HG03565 (cell line): ENCODE results near the gene ZC3H18.
"Not testable (repeated sequence)": the region's sequence is repeated elsewhere in the genome, so short reads cannot be mapped to it uniquely, and the experiment has no call there.

Source experiments
- ATAC-seq: cut with Tn5 transposase; IDR thresholded peaks from one replicate; pipeline ENCODE4 v1.9.1; 2021; ENCODE audit warnings: mild to moderate bottlenecking, moderate library complexity; ENCODE audit not compliant: unreplicated experiment

Gene ZC3H18

DNA sequence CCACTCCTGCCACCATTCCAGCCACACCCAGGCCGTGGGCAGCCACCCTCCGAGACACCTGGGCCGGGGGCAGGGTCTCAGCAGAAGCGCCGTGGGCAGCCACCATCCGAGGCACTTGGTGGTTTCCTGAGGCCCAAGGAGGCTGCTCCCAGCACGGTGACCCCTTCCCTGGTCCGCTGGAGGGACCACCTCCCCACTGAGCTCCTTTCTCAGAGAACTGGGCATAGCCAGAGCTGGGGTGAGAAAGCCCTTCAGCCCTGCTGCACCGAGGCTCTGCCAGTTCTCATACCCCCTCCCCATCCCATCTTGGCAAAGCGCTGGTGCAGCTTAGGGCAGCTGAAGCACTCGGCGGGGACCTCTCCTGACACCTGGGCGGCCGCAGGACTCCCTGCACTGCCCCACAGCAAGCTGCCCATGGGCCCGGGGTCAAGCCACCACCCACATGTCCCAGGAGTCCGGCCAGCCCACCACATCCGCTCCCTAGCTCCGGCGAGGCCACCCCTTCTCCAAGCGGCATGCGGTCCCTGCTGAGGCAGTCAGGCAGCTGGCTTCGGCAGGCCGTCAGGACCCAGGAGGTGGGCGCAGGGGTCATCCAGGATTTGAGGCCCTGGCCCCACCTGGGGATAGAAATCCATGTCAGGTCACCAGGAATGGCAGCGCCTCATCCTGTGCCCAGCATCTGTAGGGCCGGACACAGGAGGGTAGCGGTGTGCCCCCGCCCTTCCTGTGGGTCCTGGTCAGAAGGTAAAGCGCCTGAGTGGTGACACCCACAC, 82.0 kb downstream of the ZC3H18 start:
- ATAC-seq = no peak

DNA sequence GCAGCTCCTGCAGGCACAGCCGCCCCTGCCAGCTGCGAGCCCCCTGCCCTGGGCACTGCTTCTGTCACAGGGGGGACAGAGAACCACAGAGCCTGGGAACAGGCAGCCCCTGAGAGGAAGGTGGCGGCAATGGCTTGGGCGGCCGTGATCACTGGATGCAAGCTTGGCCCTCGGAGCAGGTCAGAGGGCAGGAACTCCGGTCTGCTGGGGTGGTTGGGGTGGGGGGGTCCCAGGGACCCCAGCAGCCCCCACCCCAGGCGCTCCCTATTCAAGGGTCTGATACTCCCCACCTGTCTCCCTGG, 82.5 kb downstream of the ZC3H18 start:
- ATAC-seq = no peak

DNA sequence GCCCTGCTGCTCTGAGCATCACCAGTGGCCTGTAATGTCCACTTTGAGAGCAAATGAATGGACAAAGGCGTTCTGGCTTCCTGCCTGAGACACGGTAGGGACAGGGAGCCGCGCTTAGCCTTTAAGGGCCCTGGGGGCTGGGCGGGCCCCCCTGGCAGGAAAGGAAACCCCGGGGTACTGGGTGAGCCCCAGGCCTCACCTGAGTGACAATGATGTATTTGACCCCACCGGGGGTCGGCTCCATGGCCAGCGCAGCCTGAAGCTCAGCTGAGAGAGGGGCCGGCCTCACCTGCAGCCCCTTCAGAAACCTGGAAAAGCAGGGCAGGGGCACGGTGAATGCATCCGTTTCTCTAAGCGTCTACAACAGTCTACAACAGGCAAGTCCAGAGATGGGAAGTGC, 82.9 kb downstream of the ZC3H18 start:
- no peak for ATAC-seq

DNA sequence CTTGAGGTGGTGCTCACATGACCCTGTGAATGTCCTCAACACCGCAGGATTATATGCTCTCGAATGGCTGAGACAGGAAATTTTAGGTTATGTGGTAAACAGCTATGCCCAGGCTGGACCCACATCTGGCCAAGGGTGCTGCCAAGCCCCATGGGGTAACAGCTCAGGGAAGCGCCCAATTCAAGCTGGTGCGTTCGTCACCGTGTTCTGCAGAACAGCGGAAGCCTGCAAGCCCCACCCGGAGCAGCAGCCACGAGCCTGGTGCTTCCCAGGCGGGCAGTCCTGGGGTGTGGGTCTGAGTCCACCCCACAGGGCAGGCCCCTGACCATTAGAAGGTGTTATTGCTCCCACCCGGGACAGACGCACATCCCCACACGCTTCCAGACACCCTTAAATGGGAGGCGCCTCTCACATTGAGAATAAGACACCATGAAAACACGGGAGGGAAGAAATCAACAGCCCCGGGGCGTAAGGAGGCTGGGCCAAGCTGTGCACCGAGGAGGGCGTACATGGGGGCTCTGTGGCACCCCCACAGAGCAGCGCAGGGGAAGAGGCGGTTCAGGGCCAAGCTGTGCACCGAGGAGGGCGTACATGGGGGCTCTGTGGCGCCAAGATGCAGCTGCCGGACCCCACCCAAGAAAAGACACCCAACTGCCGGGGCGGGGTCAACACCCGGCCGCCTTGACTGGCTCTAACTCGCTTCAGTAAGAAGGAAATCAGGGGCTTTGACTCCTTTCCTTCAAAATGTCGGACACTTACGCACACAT, 83.6 kb downstream of the ZC3H18 start:
- no peak for ATAC-seq

DNA sequence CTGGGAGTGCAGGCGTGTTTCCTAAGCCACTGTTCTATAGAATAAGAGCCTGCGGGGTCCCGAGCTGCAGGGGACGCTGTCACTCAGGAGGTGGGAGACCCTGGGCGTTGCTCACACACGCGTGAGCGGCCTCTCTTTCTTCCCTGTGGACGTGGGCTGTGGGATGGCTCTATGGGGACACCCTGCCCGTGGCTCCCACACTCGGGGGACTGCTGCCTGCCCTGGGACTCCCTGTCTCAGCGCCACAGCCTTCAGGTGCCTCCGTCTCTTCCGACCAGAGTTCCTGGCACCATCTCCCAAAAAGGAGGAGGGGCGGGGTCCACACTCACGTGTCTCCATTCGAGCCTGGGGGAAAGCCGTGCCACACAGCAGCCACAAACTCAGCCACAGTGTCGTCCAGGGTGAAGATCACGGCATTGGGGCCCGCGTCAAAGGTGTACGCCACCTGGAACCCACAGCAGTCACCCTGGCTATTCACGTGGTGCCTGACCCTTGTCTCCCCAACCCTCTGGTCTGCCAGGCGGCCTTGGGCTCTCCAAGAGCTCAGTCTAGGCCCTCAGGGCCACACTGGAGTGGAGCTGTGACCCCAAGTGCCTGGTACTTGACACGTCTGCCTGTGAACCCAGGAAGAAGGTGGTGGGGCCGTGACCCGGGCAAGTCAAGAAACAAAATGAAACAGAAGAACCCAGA, 84.3 kb downstream of the ZC3H18 start:
- no peak for ATAC-seq

DNA sequence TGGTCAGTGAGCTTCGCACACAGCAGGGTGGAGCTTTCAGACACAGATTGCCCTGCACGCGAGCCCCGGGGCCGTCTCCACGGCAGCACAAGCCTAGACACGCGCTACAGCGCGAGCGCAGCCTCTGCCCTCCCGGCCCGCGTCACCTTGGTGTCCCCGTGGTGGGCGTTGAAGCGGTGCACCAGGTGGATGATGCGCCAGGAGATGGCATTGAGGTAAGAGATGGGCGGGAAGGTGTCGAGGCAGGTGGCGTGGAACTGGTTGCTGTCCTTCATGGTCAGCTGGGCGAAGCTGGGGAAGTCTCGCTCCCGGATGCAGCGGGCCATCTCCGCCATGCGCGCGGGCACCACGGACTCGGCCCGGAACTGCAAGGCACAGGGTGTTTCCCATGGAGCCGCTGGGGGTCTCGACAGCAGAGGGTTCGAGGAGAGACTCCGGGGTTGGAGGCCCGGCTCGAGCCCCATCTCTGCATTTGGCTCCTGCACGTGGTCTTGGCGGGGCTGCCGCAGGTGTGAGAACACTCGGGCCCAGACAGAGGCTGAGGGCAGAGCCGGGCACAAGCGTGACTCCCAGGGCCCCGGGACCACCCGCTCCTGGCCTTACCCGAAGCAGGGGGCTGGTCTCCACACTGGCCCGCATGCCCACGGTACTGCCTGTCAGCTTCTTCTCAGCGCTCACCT, 85.0 kb downstream of the ZC3H18 start:
- ATAC-seq = no peak

DNA sequence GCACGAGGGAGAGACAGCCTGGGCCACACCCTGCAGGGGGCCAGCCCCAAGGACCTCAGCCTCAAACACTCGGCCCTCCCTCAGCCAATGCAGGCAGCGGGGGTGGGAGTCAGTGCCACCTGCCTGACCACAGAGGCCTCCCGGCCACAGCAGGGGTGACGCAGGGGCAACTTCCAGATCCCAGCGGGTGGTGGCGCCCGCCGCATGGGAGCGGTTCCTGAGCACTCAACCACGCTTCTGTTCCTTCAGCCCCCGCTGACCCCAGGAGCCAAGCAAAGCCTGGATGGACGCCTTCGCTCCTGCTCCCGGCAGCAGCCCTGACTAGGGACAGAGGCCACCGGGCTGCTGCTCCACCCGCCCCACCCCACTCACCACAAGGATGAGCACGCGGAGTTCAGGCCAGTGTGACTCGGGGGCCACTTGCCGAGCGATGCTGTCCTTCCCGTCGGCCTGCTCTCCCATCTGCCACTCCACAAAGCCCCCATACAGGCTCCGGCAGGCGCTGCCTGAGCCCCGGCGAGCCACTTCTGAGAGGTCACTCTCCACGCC, 85.6 kb downstream of the ZC3H18 start:
- ATAC-seq = no peak

DNA sequence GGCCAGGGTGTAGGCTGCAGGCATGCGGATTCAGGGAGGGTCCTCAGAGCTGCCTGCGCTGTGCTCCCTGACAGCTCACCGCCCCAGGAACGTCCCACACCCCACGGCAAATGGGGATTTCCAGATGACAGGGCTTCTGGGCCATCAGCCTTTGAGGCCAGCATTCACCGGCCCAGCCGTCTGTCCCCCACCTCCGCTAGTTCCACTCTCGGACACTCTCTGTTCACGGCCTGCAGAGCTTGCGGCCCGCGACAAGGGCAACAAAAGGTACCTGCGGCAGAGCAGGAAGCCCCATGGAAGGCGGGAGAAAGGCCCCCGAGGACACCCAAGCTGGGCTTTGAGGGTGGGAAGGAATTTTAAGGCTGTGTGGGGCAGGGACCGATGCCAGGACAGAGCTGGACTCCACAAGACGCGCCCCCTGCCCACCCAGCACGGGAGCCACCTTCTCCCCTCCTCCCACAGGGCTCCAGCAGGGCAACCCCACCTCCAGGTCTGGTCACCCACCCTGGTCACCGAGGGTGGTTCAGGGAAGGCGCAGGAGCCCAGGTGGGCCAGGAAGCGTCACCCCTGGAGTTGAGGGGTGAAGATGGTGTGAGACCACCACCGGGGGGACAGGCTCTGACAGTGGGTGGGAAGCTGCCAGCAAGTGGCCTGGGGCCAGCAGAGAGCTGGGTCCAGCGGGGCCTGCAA, 86.2 kb downstream of the ZC3H18 start:
- no peak for ATAC-seq

DNA sequence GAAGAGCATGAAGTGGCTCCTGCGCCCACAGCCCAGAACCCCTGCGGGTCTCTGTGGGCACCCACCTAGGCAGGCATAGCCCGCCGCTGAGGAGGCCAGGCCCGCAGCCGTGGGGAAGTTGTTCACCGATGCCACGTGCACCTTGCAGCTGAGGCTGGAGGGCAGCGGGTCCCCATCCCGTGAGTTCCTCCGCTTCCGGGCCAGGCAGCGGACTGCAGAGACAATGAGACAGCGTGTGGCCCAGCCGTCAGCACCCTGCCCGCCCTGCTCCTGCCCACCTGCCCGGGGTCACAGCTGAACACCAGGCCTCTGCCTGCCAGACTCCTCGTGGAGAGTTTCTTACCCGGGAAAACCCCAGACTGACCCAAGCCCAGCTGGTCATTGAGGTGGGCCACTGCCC, 87.2 kb downstream of the ZC3H18 start:
- ATAC-seq = no peak

DNA sequence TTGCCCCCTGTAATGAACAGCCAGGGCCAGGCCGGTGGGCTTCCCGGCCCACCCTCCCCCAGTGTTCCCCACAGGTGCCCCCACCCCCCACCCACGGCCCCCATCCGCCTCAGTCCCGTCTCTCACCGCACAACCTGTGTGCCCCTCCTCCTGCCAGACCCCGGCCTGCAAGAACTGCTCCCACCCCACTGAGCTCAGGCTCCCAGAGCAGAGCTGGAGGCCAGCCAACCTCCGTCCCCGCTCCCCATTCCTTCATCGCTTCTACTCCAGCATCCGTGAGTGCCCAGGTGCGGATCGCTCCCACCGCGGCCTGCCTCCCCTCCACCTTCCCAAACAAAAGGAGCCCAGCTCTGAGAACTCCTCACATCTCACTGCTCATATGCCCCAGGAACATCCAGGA, 88.5 kb downstream of the ZC3H18 start:
- ATAC-seq = no peak

DNA sequence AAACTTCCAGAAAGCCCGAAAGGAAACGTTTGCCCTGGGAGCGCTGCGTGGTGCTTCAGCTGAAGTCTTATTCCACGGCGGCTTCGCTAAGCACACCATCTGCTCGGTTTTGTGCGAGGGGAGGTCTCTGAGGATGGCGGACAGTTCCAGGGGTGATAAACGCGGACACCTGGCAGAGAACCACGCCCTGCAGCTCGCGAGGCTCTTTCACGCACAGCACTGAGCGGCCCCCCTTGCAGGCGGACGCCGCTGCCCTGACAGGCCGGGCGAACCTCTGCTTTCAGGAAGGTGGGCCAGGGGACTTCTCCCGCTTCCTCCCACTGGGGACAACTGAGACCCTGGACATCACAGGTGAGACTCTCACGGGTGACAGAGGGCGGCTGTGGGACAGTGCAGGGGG, 89.0 kb downstream of the ZC3H18 start:
- ATAC-seq = no peak

DNA sequence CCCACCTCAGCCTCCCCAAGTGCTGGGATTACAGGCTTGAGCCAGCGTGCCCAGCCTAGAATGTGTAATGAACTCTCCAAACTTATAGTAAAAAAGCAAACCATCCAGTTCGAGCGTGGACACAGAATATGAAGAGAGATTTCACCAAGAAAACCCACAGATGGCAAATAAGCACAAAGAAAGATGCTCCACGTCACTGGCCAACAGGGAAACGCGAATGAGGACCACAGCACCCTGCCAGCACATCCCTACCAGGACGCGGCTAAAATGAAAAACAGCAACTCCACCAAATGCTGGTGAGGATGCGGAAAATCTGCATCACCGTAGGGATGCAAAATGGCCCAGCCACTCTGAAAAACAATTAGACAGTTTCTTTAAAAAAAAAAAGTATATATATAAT, 91.3 kb downstream of the ZC3H18 start:
- ATAC-seq = no peak

DNA sequence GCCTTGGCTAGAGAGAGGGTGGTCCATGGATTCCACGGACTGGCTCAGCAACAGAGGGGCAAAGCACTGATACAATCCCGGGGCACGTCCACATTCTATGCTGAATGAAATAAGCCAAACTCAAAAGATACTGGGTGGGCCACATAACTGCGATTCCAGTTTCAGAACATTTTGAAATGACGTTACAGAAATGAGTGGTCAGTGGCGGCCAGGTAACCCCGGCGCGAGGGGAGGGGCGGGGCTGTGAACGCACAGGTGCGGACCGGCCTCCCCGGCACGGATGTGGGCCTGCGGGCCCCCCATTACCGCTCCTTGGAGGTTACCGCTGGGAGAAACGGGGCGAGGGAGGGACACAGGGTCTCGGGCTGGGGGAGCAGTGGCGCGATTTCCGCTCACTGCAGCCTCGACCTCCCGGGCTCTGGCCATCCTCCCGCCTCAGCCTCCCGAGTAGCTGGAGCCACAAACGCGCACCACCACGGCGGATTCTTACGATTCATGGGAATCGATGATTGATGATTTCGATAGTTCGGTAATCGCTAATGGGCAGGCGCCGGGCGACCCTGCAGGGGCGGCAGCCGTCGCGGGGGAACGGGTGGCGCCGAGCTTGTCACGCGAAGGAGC, 92.1 kb downstream of the ZC3H18 start:
- no peak for ATAC-seq

DNA sequence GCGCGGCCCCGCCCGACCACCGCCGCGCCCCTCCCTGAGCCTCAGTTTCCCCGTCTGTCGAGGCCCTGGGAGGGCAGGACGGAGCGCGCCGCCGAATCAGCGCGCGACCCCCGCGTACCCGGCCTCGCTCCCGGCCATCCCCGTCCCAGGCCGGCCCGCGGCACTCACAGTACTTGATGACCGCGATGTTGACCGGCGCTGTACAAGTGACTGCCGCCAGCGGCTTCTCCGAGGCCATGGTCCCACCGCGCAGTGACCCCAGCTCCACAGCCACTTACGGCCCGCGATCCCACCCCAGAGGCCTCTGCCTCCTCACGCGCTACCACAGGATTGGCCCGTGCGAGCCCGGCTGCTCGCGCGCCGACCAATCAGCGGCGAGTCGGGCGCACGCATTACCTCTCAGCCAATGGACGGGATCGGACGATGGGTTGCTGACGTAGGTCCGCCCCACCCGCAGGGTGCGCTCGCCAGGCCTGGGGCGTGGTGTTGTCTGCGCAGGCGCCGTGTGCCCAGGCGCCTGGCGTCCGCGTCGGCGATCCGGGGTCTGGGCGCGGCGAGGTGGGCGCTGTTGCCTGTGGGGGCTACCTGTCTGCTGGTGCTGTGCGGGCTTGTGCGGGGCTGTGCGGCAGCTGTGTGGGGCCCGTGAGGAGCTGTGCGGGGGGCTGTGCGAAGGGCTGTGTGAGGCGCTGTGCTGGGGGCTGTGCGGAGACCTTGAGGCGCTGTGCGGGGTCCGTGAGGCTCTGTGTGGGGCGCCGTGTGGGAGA, 92.8 kb downstream of the ZC3H18 start, which contains the start of gene MVD:
Gene MVD, minus strand, starts transcription at position 249 of the 764 bp plus-strand sequence. Its CDS starts 11 bp downstream, at position 238.
- ATAC-seq = peak; percentile 91

DNA sequence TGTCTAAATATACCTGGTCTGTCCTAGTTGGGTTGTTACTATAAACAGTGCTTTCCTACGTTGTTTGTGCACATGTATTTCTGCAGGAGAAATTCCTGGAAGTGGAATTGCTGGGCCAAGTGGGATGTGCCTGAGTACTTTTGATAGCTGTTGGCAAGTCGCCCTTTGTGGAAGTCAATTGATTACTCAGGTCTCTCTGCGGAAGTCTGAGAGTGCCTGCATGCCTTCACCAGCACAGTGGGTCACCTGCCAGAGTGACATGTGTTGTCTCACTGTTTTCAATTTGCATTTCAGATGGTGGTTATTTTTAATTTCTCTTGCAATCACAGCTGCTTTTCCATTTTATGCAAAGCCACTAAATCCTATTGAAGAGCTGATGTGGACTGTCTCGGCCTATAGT, 94.9 kb downstream of the ZC3H18 start:
- ATAC-seq = no peak

DNA sequence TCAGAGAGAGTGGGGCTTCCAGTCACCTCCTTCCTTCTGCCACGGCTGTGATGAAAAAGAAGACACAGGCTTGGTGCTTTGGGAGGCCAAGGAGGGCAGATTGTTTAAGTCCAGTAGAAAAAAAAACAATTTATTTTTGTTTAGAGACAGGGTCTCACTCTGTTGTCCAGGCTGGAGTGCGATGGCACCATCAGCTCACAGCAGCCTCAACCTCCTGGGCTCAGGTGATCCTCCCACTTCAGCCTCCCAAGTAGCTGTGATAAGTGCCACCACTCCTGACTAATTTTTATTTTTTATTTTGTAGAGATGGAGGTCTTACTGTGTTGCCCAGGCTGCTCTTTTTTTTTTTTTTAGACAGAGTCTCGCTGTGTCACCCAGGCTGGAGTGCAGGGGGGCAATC, 95.4 kb downstream of the ZC3H18 start:
- ATAC-seq = no peak

DNA sequence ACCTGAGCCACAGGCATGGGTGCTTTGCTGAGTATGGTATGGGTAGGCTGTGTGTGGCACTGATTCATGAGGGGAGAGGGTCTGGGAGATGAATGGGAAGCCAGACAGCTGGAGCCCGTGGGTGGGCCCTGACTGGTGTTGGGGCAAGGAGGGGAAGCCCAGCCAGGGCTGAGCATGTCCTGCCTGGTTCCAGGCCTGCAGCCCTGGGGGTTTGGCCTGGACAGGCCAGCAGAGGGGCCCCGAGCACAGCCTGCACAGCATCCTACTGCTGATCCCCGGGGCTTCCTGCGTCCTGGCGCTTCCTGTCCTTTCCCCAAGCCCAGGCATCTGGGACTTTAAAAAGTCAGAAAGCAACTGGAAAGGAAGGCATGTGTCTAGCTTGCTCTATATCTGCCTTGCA, 97.3 kb downstream of the ZC3H18 start:
- ATAC-seq = no peak

DNA sequence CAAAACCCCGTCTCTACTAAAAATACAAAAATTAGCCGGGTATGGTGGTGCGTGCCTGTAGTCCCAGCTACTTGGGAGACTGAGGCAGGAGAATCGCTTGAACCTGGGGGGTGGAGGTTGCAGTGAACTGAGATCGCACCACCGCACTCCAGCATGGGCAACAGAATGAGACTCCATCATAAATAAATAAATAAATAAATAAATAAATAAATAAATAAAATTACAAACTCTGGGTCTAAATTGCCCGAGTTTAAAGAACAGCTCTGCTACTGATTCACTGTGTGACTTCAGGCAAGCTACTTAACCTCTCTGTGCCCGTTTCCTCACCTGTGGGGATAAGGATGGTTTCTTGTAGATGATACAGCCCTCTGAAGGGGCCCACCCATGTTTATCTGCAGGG, 99.3 kb downstream of the ZC3H18 start:
- not testable (repeated sequence) for ATAC-seq

DNA sequence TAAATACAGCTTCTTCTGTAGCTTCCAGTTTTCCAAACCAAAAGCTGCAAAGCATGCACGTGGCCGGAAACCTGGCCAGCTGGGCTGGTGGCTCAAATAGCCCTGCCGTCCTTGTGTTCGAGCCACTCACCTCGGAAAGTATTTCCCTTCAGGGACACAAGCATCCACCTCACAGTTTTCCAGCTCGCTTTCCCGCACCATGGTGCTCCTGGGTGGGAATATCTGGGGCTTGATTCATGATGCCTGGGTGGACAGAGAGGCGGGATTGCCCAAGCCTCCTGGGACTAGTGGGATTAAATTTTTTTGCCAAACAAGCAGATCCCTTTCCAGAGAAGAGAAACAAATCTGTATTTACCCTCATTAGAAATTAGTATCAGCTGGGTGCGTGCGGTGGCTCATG, 99.8 kb downstream of the ZC3H18 start:
- no peak for ATAC-seq
